Keratinocyte (primary cell): ENCODE data around the gene HRK.
A peak's percentile ranks its signal among the peaks of the same experiment; 100 is the strongest.

Experiments used
- EZH2 ChIP-seq: IDR thresholded peaks from one replicate; pipeline ENCODE4 v1.6.1; 2012; ENCODE audit warnings: inconsistent platforms, mild to moderate bottlenecking, low read length, moderate library complexity
- TF ChIP-seq, protein P1 (sequence below), 3 experiments: IDR thresholded peaks in 1 of 3; conservative IDR thresholded peaks in 1 of 3; optimal IDR thresholded peaks in 1 of 3; 2 replicates in 2 of 3; 3 replicates in 1 of 3; pipeline versions ENCODE3 to v1.5.1; 2011; ENCODE audit warnings: low read length in 3 of 3, mild to moderate bottlenecking in 3 of 3, moderate library complexity in 2 of 3, control low read depth in 1 of 3, inconsistent platforms in 1 of 3; ENCODE audit not compliant: insufficient read depth in 2 of 3; ENCODE audit errors: extremely low read depth in 1 of 3

- TF ChIP-seq, protein P1, sequence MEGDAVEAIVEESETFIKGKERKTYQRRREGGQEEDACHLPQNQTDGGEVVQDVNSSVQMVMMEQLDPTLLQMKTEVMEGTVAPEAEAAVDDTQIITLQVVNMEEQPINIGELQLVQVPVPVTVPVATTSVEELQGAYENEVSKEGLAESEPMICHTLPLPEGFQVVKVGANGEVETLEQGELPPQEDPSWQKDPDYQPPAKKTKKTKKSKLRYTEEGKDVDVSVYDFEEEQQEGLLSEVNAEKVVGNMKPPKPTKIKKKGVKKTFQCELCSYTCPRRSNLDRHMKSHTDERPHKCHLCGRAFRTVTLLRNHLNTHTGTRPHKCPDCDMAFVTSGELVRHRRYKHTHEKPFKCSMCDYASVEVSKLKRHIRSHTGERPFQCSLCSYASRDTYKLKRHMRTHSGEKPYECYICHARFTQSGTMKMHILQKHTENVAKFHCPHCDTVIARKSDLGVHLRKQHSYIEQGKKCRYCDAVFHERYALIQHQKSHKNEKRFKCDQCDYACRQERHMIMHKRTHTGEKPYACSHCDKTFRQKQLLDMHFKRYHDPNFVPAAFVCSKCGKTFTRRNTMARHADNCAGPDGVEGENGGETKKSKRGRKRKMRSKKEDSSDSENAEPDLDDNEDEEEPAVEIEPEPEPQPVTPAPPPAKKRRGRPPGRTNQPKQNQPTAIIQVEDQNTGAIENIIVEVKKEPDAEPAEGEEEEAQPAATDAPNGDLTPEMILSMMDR (optimal IDR thresholded peaks at IDR 0.05 in 1 of 3, IDR thresholded peaks at IDR 0.05 in 1 of 3, conservative IDR thresholded peaks at IDR 0.05 in 1 of 3; ENCODE audit: extremely low read depth in 1 of 3, insufficient read depth in 2 of 3, low read length in 3 of 3) = peak; percentile 52 to 79 (median 59)
- no peak for TF ChIP-seq EZH2
Observed at GRCh38 chr12:116863275-116863767, 17.9 kb downstream of the HRK start.
